HG03521 (cell line): ENCODE results near the gene PPEF2.

ENCODE experiments used
- ATAC-seq: cut with Tn5 transposase; IDR thresholded peaks from one replicate; pipeline ENCODE4 v1.9.1; 2021; ENCODE audit warnings: mild to moderate bottlenecking, moderate library complexity; ENCODE audit not compliant: unreplicated experiment

PPEF2 gene

GRCh38 chr4:75834095-75834771, 68.0 kb downstream of the PPEF2 start:
- no peak for ATAC-seq

GRCh38 chr4:75831856-75832405, 70.3 kb downstream of the PPEF2 start:
- ATAC-seq: no peak

DNA sequence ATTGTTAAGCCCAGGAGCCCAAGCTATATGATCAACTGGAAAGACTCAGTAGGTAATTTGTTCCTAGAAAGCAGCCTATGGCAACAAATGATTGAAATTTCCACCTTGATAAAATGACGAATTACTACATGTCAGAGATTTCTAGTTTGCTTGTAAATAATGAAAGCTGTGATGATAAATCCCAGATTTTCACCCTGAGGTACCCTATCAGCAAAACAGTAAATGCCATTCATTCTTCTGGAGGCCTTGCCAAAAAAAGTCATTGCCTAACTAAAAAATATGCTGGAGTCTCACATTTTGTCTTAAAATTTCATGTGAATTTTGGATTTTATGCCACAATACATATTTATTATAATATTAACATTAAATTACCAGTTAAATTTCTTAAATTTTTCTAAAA, 71.3 kb downstream of the PPEF2 start:
- ATAC-seq: no peak

DNA sequence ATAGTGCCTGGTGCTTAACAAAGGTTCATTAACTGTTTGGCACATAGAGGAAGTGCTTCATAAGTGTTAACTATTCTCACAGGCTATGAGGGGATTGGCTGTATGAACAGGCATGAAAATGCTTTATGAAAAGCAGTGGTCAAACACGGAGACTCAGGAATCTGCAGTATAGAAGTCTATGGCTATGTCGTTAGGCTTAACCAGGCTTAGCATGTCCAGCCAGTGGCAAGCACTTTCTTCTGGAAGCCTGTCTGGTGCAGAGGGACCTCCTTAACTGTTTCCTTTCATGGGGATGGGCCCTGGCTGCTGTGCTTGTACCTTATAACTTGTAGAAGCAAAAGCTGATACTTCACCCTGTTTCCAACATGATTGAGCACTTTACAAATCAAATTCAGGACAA, 78.4 kb downstream of the PPEF2 start:
- no peak for ATAC-seq

GRCh38 chr4:75822416-75822815, 79.8 kb downstream of the PPEF2 start:
- ATAC-seq: no peak

DNA sequence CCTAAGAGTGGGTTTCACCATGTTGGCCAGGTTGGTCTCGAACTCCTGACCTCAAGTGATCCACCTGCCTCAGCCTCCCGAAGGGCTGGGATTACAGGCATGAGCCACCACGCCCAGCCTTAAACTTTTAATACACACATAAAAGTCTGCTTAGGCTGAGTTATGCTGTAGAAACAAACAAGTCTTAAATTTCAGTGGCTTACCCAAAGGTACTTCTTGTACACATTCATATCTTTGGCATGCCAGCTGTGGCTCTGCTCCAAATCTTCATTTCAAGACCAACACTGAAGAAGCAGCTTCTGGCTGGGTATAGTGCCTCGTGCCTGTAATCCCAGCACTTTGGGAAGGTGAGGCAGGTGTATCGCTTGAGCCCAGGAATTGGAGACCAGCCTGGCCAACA, 80.3 kb downstream of the PPEF2 start:
- no peak for ATAC-seq

GRCh38 chr4:75821216-75821615, 81.0 kb downstream of the PPEF2 start:
- ATAC-seq: no peak

DNA sequence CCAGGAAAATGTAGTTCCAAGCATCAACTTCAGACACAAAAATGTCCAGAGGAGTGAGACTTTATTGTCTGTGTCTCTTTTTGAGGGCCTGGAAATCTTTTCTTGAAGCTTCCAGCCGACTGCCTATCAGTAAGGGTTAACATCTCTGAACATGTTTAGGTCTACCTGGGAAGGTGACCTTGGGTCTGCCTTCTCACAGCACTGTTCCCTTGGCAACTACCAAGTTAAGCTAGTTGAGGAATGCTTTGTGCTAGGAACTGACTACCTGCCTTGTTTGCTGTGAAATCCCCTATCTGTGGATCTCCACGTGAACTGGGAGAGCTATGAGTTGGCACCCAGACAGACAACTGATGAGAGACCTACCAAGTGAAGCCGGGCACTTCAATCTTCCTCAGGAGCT, 81.6 kb downstream of the PPEF2 start:
- ATAC-seq: no peak

GRCh38 chr4:75820197-75820596, 82.1 kb downstream of the PPEF2 start:
- ATAC-seq: no peak

- no peak for ATAC-seq
Measured at GRCh38 chr4:75819121-75819520, 83.1 kb downstream of the PPEF2 start.

DNA sequence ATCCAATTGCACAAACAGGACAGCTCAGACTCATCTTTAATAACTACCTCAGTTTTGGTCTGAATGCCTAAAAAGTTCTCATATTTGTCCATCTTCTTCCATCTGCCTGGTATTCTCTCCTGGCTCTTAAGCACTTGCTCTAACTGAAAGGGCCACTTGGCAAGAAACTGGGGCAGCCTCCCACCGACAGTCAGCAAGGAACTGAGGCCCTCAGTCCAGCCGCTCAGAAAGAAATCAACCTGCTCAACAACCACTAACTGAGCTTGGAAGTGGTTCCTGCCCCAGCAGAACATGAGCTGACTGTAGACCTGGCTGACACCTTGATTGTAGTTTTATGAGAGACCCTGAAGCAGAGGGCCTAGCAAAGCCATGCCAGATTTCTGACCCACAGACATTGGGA, 84.4 kb downstream of the PPEF2 start:
- no peak for ATAC-seq
